Measurements from ENCODE around the gene NIPBL. TPM values are rescaled to one million over a fixed set of nuclear protein-coding genes. Genes with fewer than 3 reads are reported as not detected.
"Not testable (repeated sequence)": the region's sequence is repeated elsewhere in the genome, so short reads cannot be mapped to it uniquely, and the experiment has no call there.

The NIPBL gene
- polyA plus RNA-seq, 3 donors: 55.3 to 78.0 (median 69.7) TPM

- DNase-seq: no peak
Measured at GRCh38 chr5:36899860-36900259, 23.3 kb downstream of the NIPBL start.

- no peak for DNase-seq
Measured at GRCh38 chr5:36900283-36900682, 23.7 kb downstream of the NIPBL start.

- DNase-seq: not testable (repeated sequence)
Measured at GRCh38 chr5:36901077-36901476, 24.5 kb downstream of the NIPBL start.

- no peak for DNase-seq
Measured at GRCh38 chr5:36901856-36902255, 25.3 kb downstream of the NIPBL start.

GRCh38 chr5:36902353-36902752 lies 25.8 kb downstream of the NIPBL start:
- DNase-seq: no peak

- no peak for DNase-seq
Measured at GRCh38 chr5:36904677-36905076, 28.1 kb downstream of the NIPBL start.

- DNase-seq: no peak
Measured at GRCh38 chr5:36908544-36909260, 32.1 kb downstream of the NIPBL start.

- no peak for DNase-seq
Measured at GRCh38 chr5:36915653-36916052, 39.1 kb downstream of the NIPBL start.

- not testable (repeated sequence) for DNase-seq
Measured at GRCh38 chr5:36916614-36917013, 40.0 kb downstream of the NIPBL start.

GRCh38 chr5:36917358-36917757 lies 40.8 kb downstream of the NIPBL start:
- not testable (repeated sequence) for DNase-seq

GRCh38 chr5:36919238-36919637 lies 42.7 kb downstream of the NIPBL start:
- no peak for DNase-seq

GRCh38 chr5:36919650-36920049 lies 43.1 kb downstream of the NIPBL start:
- no peak for DNase-seq

- no peak for DNase-seq
Measured at GRCh38 chr5:36928947-36929346, 52.4 kb downstream of the NIPBL start.

- no peak for DNase-seq
Measured at GRCh38 chr5:36929438-36929837, 52.9 kb downstream of the NIPBL start.

GRCh38 chr5:36932056-36932455 lies 55.5 kb downstream of the NIPBL start:
- DNase-seq: no peak

- no peak for DNase-seq
Measured at GRCh38 chr5:36932699-36933098, 56.1 kb downstream of the NIPBL start.

- no peak for DNase-seq
Measured at GRCh38 chr5:36934740-36935356, 58.3 kb downstream of the NIPBL start.

- DNase-seq: no peak
Measured at GRCh38 chr5:36935805-36936204, 59.2 kb downstream of the NIPBL start.

- DNase-seq: no peak
Measured at GRCh38 chr5:36936309-36936708, 59.7 kb downstream of the NIPBL start.

GRCh38 chr5:36938129-36938528 lies 61.6 kb downstream of the NIPBL start:
- DNase-seq: no peak

GRCh38 chr5:36939969-36940858 lies 63.6 kb downstream of the NIPBL start:
- DNase-seq: no peak

GRCh38 chr5:36943584-36943983 lies 67.0 kb downstream of the NIPBL start:
- no peak for DNase-seq

GRCh38 chr5:36944024-36944423 lies 67.5 kb downstream of the NIPBL start:
- DNase-seq: no peak

Data from renal pelvis (tissue), 4 donors.